ENCODE data around the gene TGM2. TPM values are rescaled to one million over a fixed set of nuclear protein-coding genes. Genes with fewer than 3 reads are reported as not detected.

TGM2 gene
- polyA plus RNA-seq, 1 donor from 2014 or later, result not detected

DNA sequence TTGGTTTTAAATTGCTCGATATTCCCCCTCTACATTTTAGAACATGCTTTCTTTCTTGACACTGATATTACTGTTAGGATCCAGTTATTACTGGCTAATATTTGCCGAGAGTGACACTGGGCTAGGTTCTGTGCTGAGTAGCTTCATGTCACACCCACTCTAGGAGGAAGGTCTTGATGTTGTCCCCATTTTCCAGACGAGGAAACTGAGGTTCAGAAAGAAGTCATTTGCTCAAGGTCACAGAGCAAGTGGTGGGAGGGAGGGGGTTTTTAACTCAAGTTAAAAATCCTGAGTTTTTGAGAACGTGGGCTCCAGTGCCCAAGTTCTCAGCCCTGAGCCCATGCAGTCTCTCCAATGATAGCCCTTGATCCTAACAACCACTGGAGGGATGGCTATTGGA, 18.9 kb downstream of the TGM2 start:
- H2AFZ ChIP-seq (ENCODE audit: low read depth, low read length), result no peak overlapping the region
- no peaks in the 10 kb centered on the region for H3F3A ChIP-seq (ENCODE audit: insufficient read depth, low read length, poor library complexity, severe bottlenecking)
- no peak overlapping the region for H3K4me3 ChIP-seq (ENCODE audit: low read length)
- H3K4me2 ChIP-seq (ENCODE audit: low read length), result no peak overlapping the region
- no peak overlapping the region for H3K27ac ChIP-seq (ENCODE audit: low read length)
- H3K36me3 ChIP-seq (ENCODE audit: insufficient read depth, low read length), result no peaks in the 10 kb centered on the region
- no peaks in the 10 kb centered on the region for H3K9me3 ChIP-seq (ENCODE audit: low read length)
- H4K20me1 ChIP-seq (ENCODE audit: insufficient read depth), result no peaks in the 10 kb centered on the region
- H3K79me2 ChIP-seq (replicated peaks; ENCODE audit: insufficient read depth, low read length), result no peaks in the 10 kb centered on the region
- no peaks in the 10 kb centered on the region for H3K27me3 ChIP-seq (ENCODE audit: insufficient read depth, low read depth, low read length)
- no peak for TF ChIP-seq MXI1 (conservative IDR thresholded peaks at IDR 0.05; ENCODE audit: poor library complexity, severe bottlenecking)
- no peak for TF ChIP-seq POLR2AphosphoS5 (IDR thresholded peaks at IDR 0.05)
- no peak for TF ChIP-seq EZH2 (IDR thresholded peaks at IDR 0.05; ENCODE audit: borderline replicate concordance, insufficient read depth, low read length, poor library complexity, severe bottlenecking)
- no peak overlapping the region for H3K9ac ChIP-seq (ENCODE audit: low read length)
- no peaks in the 10 kb centered on the region for H3K9me2 ChIP-seq (ENCODE audit: insufficient read depth, low read length)

GRCh38 chr20:38145729-38146075, 19.4 kb downstream of the TGM2 start:
- Histone ChIP-seq H3K9me3 (ENCODE audit: low read length) (no peaks in the 10 kb centered on the region), H3K79me2 (replicated peaks; ENCODE audit: insufficient read depth, low read length) (no peaks in the 10 kb centered on the region), H3K9ac (ENCODE audit: low read length) (no peak overlapping the region), H3K36me3 (ENCODE audit: insufficient read depth, low read length) (no peaks in the 10 kb centered on the region), H3K4me2 (ENCODE audit: low read length) (no peak overlapping the region), H3K9me2 (ENCODE audit: insufficient read depth, low read length) (no peaks in the 10 kb centered on the region), H2AFZ (ENCODE audit: low read depth, low read length) (no peak overlapping the region), H3K4me3 (ENCODE audit: low read length) (no peak overlapping the region), H3K27me3 (ENCODE audit: insufficient read depth, low read depth, low read length) (no peaks in the 10 kb centered on the region), H3F3A (ENCODE audit: insufficient read depth, low read length, poor library complexity, severe bottlenecking) (no peaks in the 10 kb centered on the region), H3K27ac (ENCODE audit: low read length) (no peak overlapping the region), H4K20me1 (ENCODE audit: insufficient read depth) (no peaks in the 10 kb centered on the region)
- TF ChIP-seq MXI1 (conservative IDR thresholded peaks at IDR 0.05; ENCODE audit: poor library complexity, severe bottlenecking), result no peak
- no peak for TF ChIP-seq EZH2 (IDR thresholded peaks at IDR 0.05; ENCODE audit: borderline replicate concordance, insufficient read depth, low read length, poor library complexity, severe bottlenecking)
- no peak for TF ChIP-seq POLR2AphosphoS5 (IDR thresholded peaks at IDR 0.05)

DNA sequence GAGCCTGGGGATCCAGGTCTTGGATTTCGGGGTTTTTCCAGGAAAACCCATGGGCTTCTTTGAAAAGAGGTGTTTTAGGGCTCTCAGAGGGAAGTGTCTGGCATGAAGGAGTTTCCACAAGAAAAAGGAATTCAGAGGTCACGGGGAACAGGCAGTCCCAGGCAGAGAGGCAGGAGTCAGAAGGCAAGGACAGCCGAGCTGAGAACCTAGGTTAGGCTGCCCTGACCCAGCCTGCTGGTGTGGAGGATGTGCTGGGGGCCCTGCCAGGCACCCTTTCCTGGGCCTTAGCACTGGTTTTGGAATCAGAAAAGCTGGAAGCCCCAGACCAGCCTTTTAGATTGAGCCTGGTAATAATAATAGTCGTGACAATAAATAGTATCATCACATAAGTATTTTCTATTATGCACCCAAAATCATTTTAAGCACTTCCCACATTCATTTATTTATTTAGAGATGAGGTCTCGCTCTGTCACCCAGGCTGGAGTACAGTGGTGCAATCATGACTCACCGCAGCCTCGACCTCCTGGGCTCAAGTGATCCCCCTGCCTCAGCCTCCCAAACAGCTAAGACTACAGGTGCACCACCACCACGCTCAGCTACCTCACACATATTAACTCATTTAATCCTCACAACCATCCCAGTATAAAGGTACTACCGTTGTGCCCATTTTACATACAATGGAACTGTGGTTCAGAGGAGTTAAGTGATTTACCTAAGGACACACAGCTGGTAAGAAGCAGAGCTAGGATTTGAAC, 19.9 kb downstream of the TGM2 start:
- no peak overlapping the region for H3K4me3 ChIP-seq (ENCODE audit: low read length)
- no peak overlapping the region for H3K9ac ChIP-seq (ENCODE audit: low read length)
- H3K27me3 ChIP-seq (ENCODE audit: insufficient read depth, low read depth, low read length), result no peaks in the 10 kb centered on the region
- no peak overlapping the region for H3K27ac ChIP-seq (ENCODE audit: low read length)
- no peaks in the 10 kb centered on the region for H4K20me1 ChIP-seq (ENCODE audit: insufficient read depth)
- no peaks in the 10 kb centered on the region for H3K79me2 ChIP-seq (replicated peaks; ENCODE audit: insufficient read depth, low read length)
- TF ChIP-seq REST (IDR thresholded peaks at IDR 0.05; ENCODE audit: borderline replicate concordance) (no peak), TAF1 (IDR thresholded peaks at IDR 0.05; ENCODE audit: low read depth) (no peak), RAD21 (conservative IDR thresholded peaks at IDR 0.05) (no peak), EP300 (conservative IDR thresholded peaks at IDR 0.05; ENCODE audit: poor library complexity, severe bottlenecking) (no peak), MXI1 (conservative IDR thresholded peaks at IDR 0.05; ENCODE audit: poor library complexity, severe bottlenecking) (no peak), EZH2 (IDR thresholded peaks at IDR 0.05; ENCODE audit: borderline replicate concordance, insufficient read depth, low read length, poor library complexity, severe bottlenecking) (no peak), POLR2AphosphoS5 (IDR thresholded peaks at IDR 0.05) (no peak), SMC3 (conservative IDR thresholded peaks at IDR 0.05; ENCODE audit: poor library complexity) (no peak)
- TF ChIP-seq, protein P1, sequence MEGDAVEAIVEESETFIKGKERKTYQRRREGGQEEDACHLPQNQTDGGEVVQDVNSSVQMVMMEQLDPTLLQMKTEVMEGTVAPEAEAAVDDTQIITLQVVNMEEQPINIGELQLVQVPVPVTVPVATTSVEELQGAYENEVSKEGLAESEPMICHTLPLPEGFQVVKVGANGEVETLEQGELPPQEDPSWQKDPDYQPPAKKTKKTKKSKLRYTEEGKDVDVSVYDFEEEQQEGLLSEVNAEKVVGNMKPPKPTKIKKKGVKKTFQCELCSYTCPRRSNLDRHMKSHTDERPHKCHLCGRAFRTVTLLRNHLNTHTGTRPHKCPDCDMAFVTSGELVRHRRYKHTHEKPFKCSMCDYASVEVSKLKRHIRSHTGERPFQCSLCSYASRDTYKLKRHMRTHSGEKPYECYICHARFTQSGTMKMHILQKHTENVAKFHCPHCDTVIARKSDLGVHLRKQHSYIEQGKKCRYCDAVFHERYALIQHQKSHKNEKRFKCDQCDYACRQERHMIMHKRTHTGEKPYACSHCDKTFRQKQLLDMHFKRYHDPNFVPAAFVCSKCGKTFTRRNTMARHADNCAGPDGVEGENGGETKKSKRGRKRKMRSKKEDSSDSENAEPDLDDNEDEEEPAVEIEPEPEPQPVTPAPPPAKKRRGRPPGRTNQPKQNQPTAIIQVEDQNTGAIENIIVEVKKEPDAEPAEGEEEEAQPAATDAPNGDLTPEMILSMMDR (IDR thresholded peaks at IDR 0.05; ENCODE audit: poor library complexity, severe bottlenecking), result no peak
- H2AFZ ChIP-seq (ENCODE audit: low read depth, low read length), result no peak overlapping the region
- no peaks in the 10 kb centered on the region for H3K9me2 ChIP-seq (ENCODE audit: insufficient read depth, low read length)
- no peaks in the 10 kb centered on the region for H3K36me3 ChIP-seq (ENCODE audit: insufficient read depth, low read length)
- no peaks in the 10 kb centered on the region for H3K9me3 ChIP-seq (ENCODE audit: low read length)
- H3K4me2 ChIP-seq (ENCODE audit: low read length), result no peak overlapping the region
- H3F3A ChIP-seq (ENCODE audit: insufficient read depth, low read length, poor library complexity, severe bottlenecking), result no peaks in the 10 kb centered on the region

All from neural cell (in vitro differentiated cells).